Cardiac muscle cell (in vitro differentiated cells and primary cell): ENCODE data around the gene MOB3B. TPM values are rescaled to one million over a fixed set of nuclear protein-coding genes. Genes with fewer than 3 reads are reported as not detected.
A peak's percentile ranks its signal among the peaks of the same experiment; 100 is the strongest.

Experiments used
- DNase-seq, 2 donors: peaks; one replicate each; pipeline versions ENCODE4 v3.0.0 to v3.0.0-alpha.2; 2010 to 2017; ENCODE audit warnings: low read depth in 1 of 2, low spot score in 1 of 2
- H3K27ac ChIP-seq: fragments of 200-600 bp; sonication (generic); 2 replicates; pipeline ENCODE4 v1.5.1; 2016
- H3K27me3 ChIP-seq: fragments of 200-600 bp; sonication (generic); 2 replicates; pipeline ENCODE4 v1.6.0; 2016; ENCODE audit warnings: control low read depth
- H3K36me3 ChIP-seq: fragments of 200-600 bp; sonication (generic); 2 replicates; pipeline ENCODE4 v1.5.1; 2016; ENCODE audit warnings: control low read depth
- H3K4me1 ChIP-seq: fragments of 200-600 bp; sonication (generic); 2 replicates; pipeline ENCODE4 v1.8.1; 2017; ENCODE audit warnings: low read depth, mild to moderate bottlenecking, mixed run types
- H3K4me3 ChIP-seq: fragments of 200-600 bp; sonication (generic); 2 replicates; pipeline ENCODE4 v1.5.1; 2016; ENCODE audit warnings: mild to moderate bottlenecking
- H3K9me3 ChIP-seq: fragments of 200-600 bp; sonication (generic); 2 replicates; pipeline ENCODE4 v1.5.1; 2017; ENCODE audit warnings: low read depth, mild to moderate bottlenecking, control low read depth
- CTCF ChIP-seq: IDR thresholded peaks from 2 replicates; pipeline ENCODE4 v1.5.1; 2012; ENCODE audit warnings: low read depth, mild to moderate bottlenecking, low read length
- polyA plus RNA-seq: library from polyadenylated mRNA; unstranded; fragments of >200 nt; fragmentation: Nextera tagmentation; extraction: Ambion mirVana; gene quantifications from 2 replicates; pipeline ENCODE4 v1.2.1, GENCODE V29; 2016
- total RNA-seq: library from RNA; depleted of rRNA; stranded (reverse); fragments of >200 nt; gene quantifications from 2 replicates; pipeline ENCODE4 v1.2.3, GENCODE V29; 2016

MOB3B gene
- total and polyA plus RNA-seq, 2 experiments from 2014 or later = 0.74 to 1.7 TPM

DNA sequence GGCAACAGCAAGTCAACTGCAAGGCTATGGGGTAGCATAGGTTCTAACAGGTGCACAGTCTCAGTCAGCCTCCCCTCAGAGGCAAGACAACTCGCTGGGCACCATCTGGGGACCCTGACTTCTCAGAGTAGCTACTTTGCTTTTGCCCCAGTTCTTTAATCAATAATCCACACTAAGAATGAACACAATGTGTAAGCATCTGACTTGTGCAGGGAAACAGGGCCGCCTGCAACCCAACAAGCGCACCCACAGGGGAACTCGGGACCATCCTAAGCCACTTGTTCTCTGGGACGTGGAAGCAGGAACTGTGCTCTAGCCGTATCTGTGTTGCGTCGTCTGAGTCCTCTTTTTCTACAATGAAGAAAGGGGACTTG lies 1.9 kb downstream of the MOB3B start:
- Histone ChIP-seq H3K9me3 (no peaks in the 10 kb centered on the region), H3K27me3 (peaks cover 10% of the 10 kb centered on the region), H3K27ac (no peak overlapping the region), H3K36me3 (no peaks in the 10 kb centered on the region), H3K4me3 (peak overlapping the region; percentile 51), H3K4me1 (no peaks in the 10 kb centered on the region)
- DNase-seq = no peak
- no peak for TF ChIP-seq CTCF

DNA sequence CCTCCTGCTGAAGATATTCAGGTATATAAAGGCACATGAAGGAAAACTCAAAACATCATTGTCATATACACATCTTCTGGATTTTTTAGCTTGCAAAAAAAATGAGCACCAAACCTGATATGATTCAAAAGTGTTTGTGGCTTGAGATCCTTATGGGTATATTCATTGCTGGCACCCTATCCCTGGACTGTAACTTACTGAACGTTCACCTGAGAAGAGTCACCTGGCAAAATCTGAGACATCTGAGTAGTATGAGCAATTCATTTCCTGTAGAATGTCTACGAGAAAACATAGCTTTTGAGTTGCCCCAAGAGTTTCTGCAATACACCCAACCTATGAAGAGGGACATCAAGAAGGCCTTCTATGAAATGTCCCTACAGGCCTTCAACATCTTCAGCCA lies 5.4 kb downstream of the MOB3B start, which contains the start of gene IFNK:
Gene IFNK (plus strand): TSS at position 55 of the 400 bp plus-strand sequence. CDS start 47 bp downstream, at position 102.
- H3K27me3 ChIP-seq = peaks cover 10% of the 10 kb centered on the region
- TF ChIP-seq CTCF = no peak
- no peaks in the 10 kb centered on the region for H3K4me1 ChIP-seq
- DNase-seq = no peak
- no peak within 1 kb of the TSS for H3K27ac ChIP-seq
- H3K9me3 ChIP-seq = no peaks in the 10 kb centered on the region
- no peaks in the 10 kb centered on the region for H3K36me3 ChIP-seq
- no peak within 1 kb of the TSS for H3K4me3 ChIP-seq

GRCh38 chr9:27523141-27523540 lies 6.5 kb downstream of the MOB3B start:
- TF ChIP-seq CTCF = no peak
- H3K27me3 ChIP-seq = peaks cover 10% of the 10 kb centered on the region
- no peak for DNase-seq
- H3K4me3 ChIP-seq = no peak overlapping the region
- no peaks in the 10 kb centered on the region for H3K4me1 ChIP-seq
- no peaks in the 10 kb centered on the region for H3K9me3 ChIP-seq
- no peak overlapping the region for H3K27ac ChIP-seq
- H3K36me3 ChIP-seq = no peaks in the 10 kb centered on the region

GRCh38 chr9:27520986-27521385 lies 8.6 kb downstream of the MOB3B start:
- no peak for DNase-seq
- H3K27me3 ChIP-seq = no peaks in the 10 kb centered on the region
- H3K4me1 ChIP-seq = no peaks in the 10 kb centered on the region
- H3K9me3 ChIP-seq = no peaks in the 10 kb centered on the region
- TF ChIP-seq CTCF = no peak
- no peaks in the 10 kb centered on the region for H3K36me3 ChIP-seq
- H3K27ac ChIP-seq = no peak overlapping the region
- no peak overlapping the region for H3K4me3 ChIP-seq

GRCh38 chr9:27519466-27520465 lies 9.8 kb downstream of the MOB3B start:
- H3K36me3 ChIP-seq = no peaks in the 10 kb centered on the region
- no peak for DNase-seq
- H3K4me1 ChIP-seq = no peaks in the 10 kb centered on the region
- H3K27ac ChIP-seq = no peak overlapping the region
- no peaks in the 10 kb centered on the region for H3K9me3 ChIP-seq
- H3K4me3 ChIP-seq = no peak overlapping the region
- no peaks in the 10 kb centered on the region for H3K27me3 ChIP-seq
- no peak for TF ChIP-seq CTCF
